Urinary bladder (tissue), 4 donors: ENCODE data around the gene FRMD8. TPM values are rescaled to one million over a fixed set of nuclear protein-coding genes. Genes with fewer than 3 reads are reported as not detected.

Experiments used
- DNase-seq: peaks from one replicate; pipeline ENCODE4 v3.0.0-alpha.2; 2015; ENCODE audit errors: extremely low spot score
- H3K27ac ChIP-seq: one replicate; pipeline ENCODE4 v1.5.1; 2013; ENCODE audit warnings: low read depth, mild to moderate bottlenecking, moderate library complexity
- H3K36me3 ChIP-seq: one replicate; pipeline ENCODE4 v1.6.1; 2013; ENCODE audit warnings: mild to moderate bottlenecking, moderate library complexity; ENCODE audit not compliant: insufficient read depth
- H3K4me1 ChIP-seq: one replicate; pipeline ENCODE4 v1.6.1; 2013; ENCODE audit warnings: mild to moderate bottlenecking, moderate library complexity; ENCODE audit not compliant: insufficient read depth
- H3K4me3 ChIP-seq: one replicate; pipeline ENCODE4 v1.5.1; 2013; ENCODE audit warnings: low read depth, low read length
- WGBS: extraction: QIAGEN DNeasy Blood & Tissue Kit; methylation state at CpG from one replicate; pipeline ENCODE4 v1.1.7; 2013; 5-methylcytosine and 5-hydroxymethylcytosine counted together
- polyA plus RNA-seq: library from polyadenylated mRNA; stranded (reverse); fragments of 200-250 nt; gene quantifications from one replicate; pipeline ENCODE4 v1.2.3, GENCODE V29; 2013
- small RNA-seq: library from RNA; depleted of rRNA; stranded (forward); fragments of <200 nt; gene quantifications from one replicate; pipeline ENCODE3, GENCODE V24; 2014
- total RNA-seq: library from RNA; depleted of rRNA; stranded (reverse); fragments of >200 nt; gene quantifications from one replicate; pipeline ENCODE4 v1.2.3, GENCODE V29; 2014
- donor health status: healthy with polysubstance abuse.
- donor health status: healthy.

FRMD8 gene
- total and polyA plus RNA-seq, 2 donors, result 17.3 to 26.3 TPM

DNA sequence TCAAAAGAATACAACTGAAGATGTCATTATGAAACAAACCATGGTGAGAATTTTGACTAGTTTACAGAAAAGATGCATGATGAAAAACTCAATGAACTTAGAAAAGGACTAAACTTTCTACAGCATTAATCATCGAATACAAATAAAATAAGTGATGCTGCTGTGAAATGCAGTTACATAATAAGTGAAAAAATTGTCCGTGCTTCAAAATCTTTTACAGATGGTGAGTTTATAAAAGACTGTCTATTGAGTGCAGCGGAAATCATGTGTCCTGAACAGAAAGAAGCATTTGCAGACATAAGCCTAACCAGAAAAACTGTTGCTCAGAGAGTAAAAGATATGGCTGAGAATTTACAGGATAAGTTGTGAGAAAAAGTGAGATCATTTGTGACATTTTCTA is 70.0 kb downstream of the FRMD8 start:
- Histone ChIP-seq H3K36me3 (no peaks in the 10 kb centered on the region), H3K27ac (no peak overlapping the region), H3K4me1 (no peaks in the 10 kb centered on the region), H3K4me3 (no peak overlapping the region)
- no peak for DNase-seq
- WGBS, result 88% methylated on average over 3 of the region's 3 CpGs

DNA sequence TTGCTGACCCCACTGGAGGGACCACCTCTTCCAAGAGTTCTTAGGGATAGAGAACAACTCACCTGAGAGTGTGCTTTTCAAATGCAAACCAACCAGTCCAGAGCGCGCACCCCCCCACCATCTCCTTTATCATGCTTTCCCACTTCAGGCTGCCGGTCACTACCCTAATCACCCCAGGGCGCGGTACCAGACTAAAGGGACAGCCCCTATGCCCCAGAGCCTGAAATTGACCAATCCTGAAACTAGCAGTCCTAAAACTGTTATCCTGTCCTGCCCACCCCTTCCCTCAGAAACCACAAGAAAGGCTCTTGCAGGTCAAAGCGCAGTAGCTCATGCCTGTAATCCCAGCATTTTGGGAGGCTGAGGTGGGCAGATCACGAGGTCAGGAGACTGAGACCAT is 73.1 kb downstream of the FRMD8 start:
- Histone ChIP-seq H3K4me1 (no peaks in the 10 kb centered on the region), H3K36me3 (no peaks in the 10 kb centered on the region), H3K4me3 (no peak overlapping the region), H3K27ac (no peak overlapping the region)
- DNase-seq, result no peak
- 81% methylated on average over 7 of the region's 7 CpGs for WGBS

Small RNA genes lying within 50 kb of the gene (small RNA-seq; reads per million reads assigned to genes)
- gene RF01684, result not detected

Other genes starting within 250 kb of the FRMD8 start
- gene SPDYC, start 216.4 kb upstream of the FRMD8 start, total RNA-seq, result not detected
- not detected for gene SPDYC, start 216.4 kb upstream of the FRMD8 start, polyA plus RNA-seq
- 94.3 TPM for gene CAPN1, start 204.7 kb upstream of the FRMD8 start, total RNA-seq
- 123 TPM for gene CAPN1, start 204.7 kb upstream of the FRMD8 start, polyA plus RNA-seq
- 10.3 TPM for gene POLA2, start 124.7 kb upstream of the FRMD8 start, total RNA-seq
- gene POLA2, start 124.7 kb upstream of the FRMD8 start, polyA plus RNA-seq, result 10.7 TPM
- gene CDC42EP2, start 71.8 kb upstream of the FRMD8 start, total RNA-seq, result 17.6 TPM
- 30.1 TPM for gene CDC42EP2, start 71.8 kb upstream of the FRMD8 start, polyA plus RNA-seq
- gene DPF2, start 52.8 kb upstream of the FRMD8 start, total RNA-seq, result 29.3 TPM
- 55.2 TPM for gene DPF2, start 52.8 kb upstream of the FRMD8 start, polyA plus RNA-seq
- 0.11 TPM for gene TIGD3, start 31.9 kb upstream of the FRMD8 start, total RNA-seq
- gene TIGD3, start 31.9 kb upstream of the FRMD8 start, polyA plus RNA-seq, result 0.16 TPM
- 5.0 TPM for gene SLC25A45, start 4.0 kb upstream of the FRMD8 start, total RNA-seq
- gene SLC25A45, start 4.0 kb upstream of the FRMD8 start, polyA plus RNA-seq, result 4.3 TPM
- gene NEAT1, start 36.2 kb downstream of the FRMD8 start, total RNA-seq, result 104 TPM
- gene NEAT1, start 36.2 kb downstream of the FRMD8 start, polyA plus RNA-seq, result 450 TPM
- 27,753 TPM for gene MALAT1, start 112.4 kb downstream of the FRMD8 start, total RNA-seq
- gene MALAT1, start 112.4 kb downstream of the FRMD8 start, polyA plus RNA-seq, result 141 TPM
- 43.4 TPM for gene SCYL1, start 138.4 kb downstream of the FRMD8 start, total RNA-seq
- 82.0 TPM for gene SCYL1, start 138.4 kb downstream of the FRMD8 start, polyA plus RNA-seq
- 58.5 TPM for gene LTBP3, start 171.7 kb downstream of the FRMD8 start, total RNA-seq
- gene LTBP3, start 171.7 kb downstream of the FRMD8 start, polyA plus RNA-seq, result 145 TPM
- gene ZNRD2, start 183.8 kb downstream of the FRMD8 start, total RNA-seq, result 14.6 TPM
- gene ZNRD2, start 183.8 kb downstream of the FRMD8 start, polyA plus RNA-seq, result 94.9 TPM
- gene FAM89B, start 185.9 kb downstream of the FRMD8 start, total RNA-seq, result 10.9 TPM
- gene FAM89B, start 185.9 kb downstream of the FRMD8 start, polyA plus RNA-seq, result 82.7 TPM
- 45.9 TPM for gene EHBP1L1, start 189.4 kb downstream of the FRMD8 start, total RNA-seq
- 178 TPM for gene EHBP1L1, start 189.4 kb downstream of the FRMD8 start, polyA plus RNA-seq
- 0.63 TPM for gene KCNK7, start 209.2 kb downstream of the FRMD8 start, total RNA-seq
- gene KCNK7, start 209.2 kb downstream of the FRMD8 start, polyA plus RNA-seq, result 1.2 TPM
- 20.6 TPM for gene MAP3K11, start 227.6 kb downstream of the FRMD8 start, total RNA-seq
- gene MAP3K11, start 227.6 kb downstream of the FRMD8 start, polyA plus RNA-seq, result 39.7 TPM
- 8.3 TPM for gene PCNX3, start 229.1 kb downstream of the FRMD8 start, total RNA-seq
- gene PCNX3, start 229.1 kb downstream of the FRMD8 start, polyA plus RNA-seq, result 25.3 TPM